ENCODE data around the gene ZNF418.
"Not testable (repeated sequence)": the region's sequence is repeated elsewhere in the genome, so short reads cannot be mapped to it uniquely, and the experiment has no call there.

ZNF418 gene

GRCh38 chr19:57934820-57935665, at the start of gene ZNF418:
Gene ZNF418 (minus strand): TSS chr19:57935402. CDS start chr19:57933822, 1,580 bp downstream.
- DNase-seq (ENCODE audit: low read depth, low spot score): peak; percentile 53

- DNase-seq (ENCODE audit: low read depth, low spot score): no peak
These were observed 43.5 kb upstream of the ZNF418 start for GRCh38 chr19:57978586-57979289.

- DNase-seq (ENCODE audit: low read depth, low spot score): no peak
These were observed 39.2 kb upstream of the ZNF418 start, which contains the start of gene C19orf18 for GRCh38 chr19:57974434-57974833. Gene C19orf18 (minus strand): TSS chr19:57974534. CDS start chr19:57974432, 102 bp downstream.

- DNase-seq (ENCODE audit: low read depth, low spot score): no peak
These were observed 29.6 kb upstream of the ZNF418 start for GRCh38 chr19:57964761-57965160.

- DNase-seq (ENCODE audit: low read depth, low spot score): no peak
These were observed 26.6 kb upstream of the ZNF418 start for GRCh38 chr19:57961785-57962184.

- no peak for DNase-seq (ENCODE audit: low read depth, low spot score)
These were observed 19.8 kb upstream of the ZNF418 start for GRCh38 chr19:57954996-57955395.

- no peak for DNase-seq (ENCODE audit: low read depth, low spot score)
These were observed 14.5 kb upstream of the ZNF418 start for GRCh38 chr19:57949702-57950101.

GRCh38 chr19:57949296-57949695, 14.1 kb upstream of the ZNF418 start:
- DNase-seq (ENCODE audit: low read depth, low spot score): no peak

GRCh38 chr19:57947419-57948134, 12.4 kb upstream of the ZNF418 start, which contains the start of gene ZNF256:
Gene ZNF256 (minus strand): TSS chr19:57947706. CDS start chr19:57947474, 232 bp downstream.
- peak; percentile 79 for DNase-seq (ENCODE audit: low read depth, low spot score)

- no peak for DNase-seq (ENCODE audit: low read depth, low spot score)
These were observed 11.9 kb upstream of the ZNF418 start for GRCh38 chr19:57947088-57947418.

GRCh38 chr19:57946316-57946715, 11.1 kb upstream of the ZNF418 start:
- no peak for DNase-seq (ENCODE audit: low read depth, low spot score)

- no peak for DNase-seq (ENCODE audit: low read depth, low spot score)
These were observed 6.4 kb upstream of the ZNF418 start for GRCh38 chr19:57941593-57941992.

- DNase-seq (ENCODE audit: low read depth, low spot score): no peak
These were observed 529 bp upstream of the ZNF418 start for GRCh38 chr19:57935731-57936130.

- DNase-seq (ENCODE audit: low read depth, low spot score): no peak
These were observed 7.6 kb downstream of the ZNF418 start for GRCh38 chr19:57927587-57927986.

- peak; percentile 82 for DNase-seq (ENCODE audit: low read depth, low spot score)
These were observed 18.8 kb downstream of the ZNF418 start, which contains the start of gene ZNF417 for GRCh38 chr19:57916168-57916995. Gene ZNF417 (minus strand): TSS chr19:57916592. CDS start chr19:57916411, 181 bp downstream.

GRCh38 chr19:57914531-57914930, 20.7 kb downstream of the ZNF418 start:
- DNase-seq (ENCODE audit: low read depth, low spot score): no peak

- DNase-seq (ENCODE audit: low read depth, low spot score): no peak
These were observed 27.8 kb downstream of the ZNF418 start for GRCh38 chr19:57907394-57907793.

GRCh38 chr19:57905258-57905657, 29.9 kb downstream of the ZNF418 start:
- DNase-seq (ENCODE audit: low read depth, low spot score): no peak

GRCh38 chr19:57903618-57904184, 31.5 kb downstream of the ZNF418 start:
- no peak for DNase-seq (ENCODE audit: low read depth, low spot score)

GRCh38 chr19:57900311-57900710, 34.9 kb downstream of the ZNF418 start:
- no peak for DNase-seq (ENCODE audit: low read depth, low spot score)

GRCh38 chr19:57890706-57891105, 44.5 kb downstream of the ZNF418 start:
- not testable (repeated sequence) for DNase-seq (ENCODE audit: low read depth, low spot score)
